HG03354 (cell line): ENCODE measurements around the gene TBC1D20.
A peak's percentile ranks its signal among the peaks of the same experiment; 100 is the strongest.

Source experiments
- ATAC-seq: cut with Tn5 transposase; IDR thresholded peaks from one replicate; pipeline ENCODE4 v1.9.1; 2021; ENCODE audit warnings: mild to moderate bottlenecking; ENCODE audit not compliant: unreplicated experiment, poor library complexity, severe bottlenecking

Gene TBC1D20

DNA sequence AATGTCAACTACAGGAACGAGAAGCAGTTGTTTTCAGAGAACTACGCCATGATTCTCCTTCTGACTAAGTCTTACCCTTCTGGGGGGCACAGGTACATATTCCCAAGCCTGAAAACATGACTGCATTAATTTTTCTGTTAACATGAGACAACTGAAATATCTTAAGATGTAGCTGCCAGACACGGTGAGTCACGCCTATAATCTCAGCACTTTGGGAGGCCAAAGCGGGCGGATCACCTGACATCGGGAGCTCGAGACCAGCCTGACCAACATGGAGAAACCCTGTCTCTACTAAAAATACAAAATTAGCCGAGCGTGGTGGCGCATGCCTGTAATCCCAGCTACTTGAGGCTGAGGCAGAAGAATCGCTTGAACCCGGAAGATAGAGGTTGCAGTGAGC lies 21.7 kb downstream of the TBC1D20 start:
- no peak for ATAC-seq

DNA sequence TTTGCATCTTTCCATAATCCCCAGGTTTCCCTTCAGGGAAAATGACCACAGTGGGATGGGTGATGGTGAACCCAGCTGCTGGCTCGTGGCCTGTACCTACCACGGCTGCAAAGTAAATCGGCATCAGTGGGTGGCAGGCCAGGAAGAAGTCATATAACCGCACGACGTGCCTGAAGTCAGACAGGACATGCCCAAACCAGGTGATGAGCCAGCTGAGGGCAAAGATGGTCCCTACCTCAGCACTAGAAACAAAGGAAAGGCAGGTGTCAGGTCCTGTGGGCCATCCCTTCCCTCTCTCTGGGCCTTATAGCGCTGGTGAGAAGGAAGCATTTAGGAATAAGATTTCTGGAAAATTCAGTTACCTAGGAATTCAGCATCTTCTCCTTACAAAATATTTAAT lies 22.2 kb downstream of the TBC1D20 start:
- ATAC-seq: no peak

DNA sequence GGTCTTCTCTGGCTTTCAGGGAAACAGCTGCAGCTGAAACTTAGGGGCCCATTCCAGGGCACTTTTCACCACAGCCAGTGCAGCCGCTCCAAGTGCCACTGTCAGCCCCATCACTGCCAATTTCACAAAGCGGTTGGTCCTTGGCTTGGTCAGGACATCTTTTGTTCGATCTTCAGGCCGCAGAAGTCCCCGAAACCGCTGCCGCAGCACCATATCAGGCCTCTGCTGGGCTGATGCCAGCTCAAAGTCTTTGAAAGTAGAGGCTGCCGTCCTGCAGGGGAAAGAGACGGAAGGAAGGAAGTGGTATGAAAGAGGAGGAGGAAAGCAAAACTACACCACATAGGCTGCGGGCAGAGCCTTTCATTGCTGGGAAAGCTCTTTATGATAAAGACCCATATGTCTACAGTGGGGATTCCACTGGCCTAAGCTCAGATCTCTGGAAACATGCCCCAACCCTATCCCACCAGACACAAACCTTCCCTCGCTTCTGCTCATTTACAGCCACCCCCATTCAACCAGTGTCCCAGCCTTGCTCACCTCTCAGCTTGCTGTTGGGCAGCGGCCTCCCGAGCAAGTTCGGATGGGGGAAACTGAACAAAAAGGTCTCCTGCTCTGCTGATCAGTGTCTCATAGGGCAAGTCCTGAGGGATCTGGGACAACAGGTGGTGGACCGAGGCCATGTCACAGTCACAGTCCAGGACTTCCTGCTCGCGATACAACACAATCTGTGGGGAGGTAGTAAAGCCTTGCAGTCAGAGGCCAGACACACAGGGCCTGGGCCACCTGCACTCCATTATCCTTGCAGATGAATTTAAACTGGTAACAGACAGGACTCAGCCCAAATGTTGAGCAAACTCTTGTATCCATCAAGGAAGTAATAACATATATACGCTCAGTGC lies 23.5 kb downstream of the TBC1D20 start:
- no peak for ATAC-seq

- no peak for ATAC-seq
Observed at GRCh38 chr20:437787-438486, 24.4 kb downstream of the TBC1D20 start.

GRCh38 chr20:436476-436875 lies 25.9 kb downstream of the TBC1D20 start:
- no peak for ATAC-seq

DNA sequence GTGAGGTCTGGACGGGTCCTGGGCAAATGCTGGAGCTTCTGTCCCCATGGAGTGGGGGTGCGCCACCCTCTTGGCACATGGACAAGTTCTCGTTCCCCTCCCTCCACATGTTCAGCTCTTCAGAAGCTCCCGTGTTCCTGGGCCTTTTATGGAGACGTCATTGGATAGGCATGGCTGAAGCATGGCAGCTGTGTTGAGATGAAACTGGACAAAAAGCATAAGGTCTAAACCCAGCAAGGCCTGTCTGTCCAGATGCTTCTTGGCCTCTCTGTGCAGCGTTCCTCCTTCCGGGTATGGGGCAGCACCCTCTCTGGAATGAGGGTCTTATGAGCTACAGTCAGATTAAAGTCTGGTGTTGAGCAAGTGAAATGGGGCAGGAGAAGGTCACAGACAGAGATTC lies 26.8 kb downstream of the TBC1D20 start:
- ATAC-seq: no peak

- ATAC-seq: no peak
Observed at GRCh38 chr20:434661-435419, 27.5 kb downstream of the TBC1D20 start.

- ATAC-seq: no peak
Observed at GRCh38 chr20:434221-434620, 28.1 kb downstream of the TBC1D20 start.

GRCh38 chr20:433300-433975 lies 28.9 kb downstream of the TBC1D20 start:
- peak; percentile 83 for ATAC-seq

DNA sequence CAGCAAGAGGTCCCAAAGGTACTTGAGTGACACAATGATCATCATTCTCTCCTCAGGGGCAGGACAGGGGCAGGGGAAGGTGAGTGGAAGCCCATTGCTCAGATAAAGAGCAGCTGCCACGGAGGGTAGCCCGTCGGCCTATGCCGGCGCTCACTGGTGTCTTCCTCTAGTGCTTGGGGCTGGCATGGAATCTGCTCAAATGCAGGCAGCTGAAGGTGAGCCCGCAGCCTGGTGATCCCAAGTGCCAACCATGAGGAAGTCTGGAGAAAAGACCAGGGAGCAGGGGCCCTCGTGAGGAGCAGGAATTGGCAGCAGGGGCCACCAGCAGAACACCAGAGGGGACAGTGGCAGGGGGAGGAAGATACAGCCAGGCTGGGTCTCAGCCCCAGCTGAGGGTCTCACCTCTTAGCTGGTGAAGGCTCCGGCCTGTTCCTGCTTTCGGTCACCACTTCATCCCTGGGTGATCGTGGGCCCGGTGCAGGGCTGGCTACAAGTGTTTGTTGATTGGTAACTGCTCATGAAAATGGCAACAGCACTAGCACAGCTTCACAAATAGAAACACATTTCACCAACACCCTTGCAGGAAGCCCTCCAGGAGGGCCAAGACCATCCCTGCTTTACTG lies 29.5 kb downstream of the TBC1D20 start:
- no peak for ATAC-seq

- no peak for ATAC-seq
Observed at GRCh38 chr20:432208-432607, 30.1 kb downstream of the TBC1D20 start.

DNA sequence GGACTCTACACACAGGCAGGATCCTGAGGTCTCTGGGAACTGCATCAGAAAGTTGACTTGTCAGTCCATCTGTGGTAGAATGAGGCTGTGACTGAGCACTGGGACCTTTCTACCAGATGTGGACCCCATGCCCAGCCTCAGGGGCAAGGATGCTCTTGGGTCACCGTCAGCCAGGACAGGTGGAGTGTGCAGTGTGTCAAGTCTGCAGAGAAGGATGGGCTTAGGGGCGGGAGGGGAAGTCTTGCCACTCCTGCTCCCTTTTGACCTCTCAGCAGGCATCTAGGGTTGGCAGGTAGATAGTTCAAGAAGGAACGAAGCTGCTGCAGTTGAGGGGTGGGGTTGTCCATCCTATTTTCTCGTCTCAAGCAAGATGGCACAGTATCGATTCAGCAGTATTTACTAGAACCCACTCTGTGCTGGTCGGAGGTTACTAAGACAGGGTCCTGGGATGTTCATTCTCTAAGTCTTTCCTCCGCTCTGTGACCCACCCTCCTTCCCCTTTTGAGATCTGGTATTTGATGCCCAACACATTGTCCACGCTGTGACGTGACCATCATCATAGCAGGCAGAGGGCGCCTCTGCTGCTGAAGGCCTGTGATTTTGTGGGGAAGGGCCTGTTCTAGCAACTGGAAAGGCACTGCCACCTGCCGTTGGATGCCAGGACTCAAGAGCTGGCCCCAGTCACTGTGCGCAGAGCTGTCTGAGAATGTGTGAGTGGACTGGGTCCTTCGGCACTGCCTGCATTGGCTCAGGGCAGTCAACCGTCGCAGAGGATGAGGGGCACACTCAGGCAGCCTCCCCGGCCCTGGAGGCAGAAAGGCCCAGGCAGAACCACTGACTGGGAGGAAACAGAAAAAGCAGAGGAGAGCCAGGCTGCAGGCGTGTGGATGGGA lies 31.1 kb downstream of the TBC1D20 start:
- ATAC-seq: no peak

DNA sequence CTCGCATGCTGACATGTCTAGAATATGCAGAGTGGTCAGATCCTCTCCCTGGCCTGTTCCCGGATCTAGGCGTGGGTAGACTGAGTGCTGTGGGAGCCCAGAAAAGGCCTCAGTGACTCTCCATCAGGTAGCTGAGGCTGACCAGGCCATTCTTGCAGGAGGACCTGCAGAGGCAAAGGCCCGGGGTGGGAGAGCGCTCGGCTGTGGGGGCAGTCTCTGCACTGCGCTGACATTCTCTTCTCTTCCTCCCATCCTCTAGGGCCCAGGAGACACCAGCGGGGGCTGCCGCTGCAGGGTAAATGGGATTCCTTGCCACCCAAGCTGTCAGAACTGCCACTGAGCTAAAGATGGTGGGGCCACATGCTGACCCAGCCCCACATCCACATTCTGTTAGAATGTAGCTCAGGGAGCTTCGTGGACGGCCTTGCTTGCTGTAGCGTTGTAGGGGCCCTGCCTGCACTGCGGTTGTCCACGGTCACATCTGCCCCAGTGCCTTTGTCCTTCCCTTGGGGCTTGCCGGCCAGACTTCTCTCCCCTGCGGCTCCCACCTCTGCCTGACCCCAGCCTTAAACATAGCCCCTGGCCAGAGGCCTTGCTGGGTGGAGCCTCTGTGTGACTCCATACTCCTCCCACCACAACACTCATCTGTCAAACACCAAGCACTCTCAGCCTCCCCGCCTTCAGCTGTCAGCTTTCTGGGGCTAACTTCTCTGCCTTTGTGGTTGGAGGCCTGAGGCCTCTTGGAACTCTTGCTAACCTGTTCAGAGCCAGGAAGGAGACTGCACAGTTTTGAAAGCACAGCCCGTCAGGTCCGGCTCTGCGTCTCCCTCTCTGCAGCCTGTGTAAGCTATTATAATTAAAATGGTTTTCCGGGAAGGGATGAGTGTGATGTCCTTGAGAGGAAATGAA lies 32.0 kb downstream of the TBC1D20 start:
- no peak for ATAC-seq

GRCh38 chr20:428658-429200 lies 33.6 kb downstream of the TBC1D20 start:
- no peak for ATAC-seq

DNA sequence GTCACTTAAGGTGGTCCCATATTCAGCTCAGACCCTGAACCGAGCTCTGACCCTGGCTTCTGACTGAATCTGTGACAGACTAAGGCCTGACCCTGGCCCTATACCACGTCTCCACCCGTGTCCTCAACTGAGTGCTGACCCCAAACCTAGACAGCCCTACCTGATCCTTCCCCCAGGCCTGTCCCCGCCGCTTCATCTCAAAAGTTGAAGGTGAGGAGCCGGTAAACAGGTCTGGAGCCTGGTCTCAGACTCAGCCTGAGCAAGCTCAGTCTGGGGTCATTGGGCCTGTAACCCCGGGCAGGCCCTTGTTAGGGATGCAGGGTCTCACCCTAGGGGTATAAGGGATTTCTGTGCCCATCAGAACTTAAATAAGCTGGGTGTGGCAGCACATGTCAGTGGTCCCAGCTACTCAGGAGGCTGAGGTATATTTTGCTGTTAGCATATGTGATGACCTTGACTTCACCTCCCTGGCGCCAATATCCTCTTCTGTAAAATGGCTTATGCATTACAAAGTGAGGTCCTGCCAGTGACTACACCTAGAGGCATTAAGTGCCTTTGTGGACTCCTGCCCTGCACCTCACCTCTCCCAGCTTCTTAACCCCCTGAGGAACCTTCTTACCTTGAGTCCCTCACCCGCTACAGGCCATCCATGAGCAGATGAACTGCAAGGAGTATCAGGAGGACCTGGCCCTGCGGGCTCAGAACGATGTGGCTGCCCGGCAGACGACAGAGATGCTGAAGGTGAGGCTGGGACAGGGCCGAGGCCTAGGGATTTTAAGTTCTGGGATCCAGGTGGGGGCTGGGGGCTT lies 34.3 kb downstream of the TBC1D20 start:
- no peak for ATAC-seq

DNA sequence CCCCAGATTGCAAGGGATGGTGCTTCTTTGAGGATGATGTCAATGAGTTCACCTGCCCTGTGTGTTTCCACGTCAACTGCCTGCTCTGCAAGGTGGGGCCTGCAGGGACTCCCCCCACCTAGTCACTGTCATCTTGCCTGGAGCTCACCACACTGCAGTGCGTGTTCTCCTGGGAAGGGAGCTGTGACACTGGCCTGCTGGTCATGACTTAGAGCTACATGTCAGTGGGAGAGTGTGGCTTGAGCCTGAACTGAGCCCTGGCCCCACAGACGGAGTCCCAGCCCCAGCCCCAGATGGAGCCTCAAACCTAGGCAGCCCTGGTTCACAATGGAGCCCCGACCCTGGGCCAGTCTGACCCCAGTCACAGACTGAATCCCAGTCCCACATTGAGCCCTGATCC lies 34.9 kb downstream of the TBC1D20 start:
- no peak for ATAC-seq
